Right atrium auricular region (tissue), 2 donors: Measurements from ENCODE around the gene ZFYVE28. TPM values are rescaled to one million over a fixed set of nuclear protein-coding genes. Genes with fewer than 3 reads are reported as not detected.

Experiments used
- DNase-seq: peaks from one replicate; pipeline ENCODE4 v3.0.0-alpha.2; 2019; ENCODE audit warnings: low spot score
- H3K27ac ChIP-seq, 2 donors: fragments of 200-600 bp; sonication (generic); 1 replicate in 1 of 2; 2 replicates in 1 of 2; pipeline ENCODE4 v1.5.1; 2016 to 2019
- H3K27me3 ChIP-seq, 2 donors: fragments of 200-600 bp; sonication (generic); one replicate each; pipeline versions ENCODE4 v1.5.1 to v1.6.0; 2017 to 2019
- H3K36me3 ChIP-seq: fragments of 200-600 bp; sonication (generic); one replicate; pipeline ENCODE4 v1.5.1; 2016
- H3K4me1 ChIP-seq, 2 donors: fragments of 200-600 bp; sonication (generic); one replicate each; pipeline versions ENCODE4 v1.5.1 to v1.6.0; 2017 to 2019
- H3K4me3 ChIP-seq, 2 donors: fragments of 200-600 bp; sonication (generic); 1 replicate in 1 of 2; 2 replicates in 1 of 2; pipeline ENCODE4 v1.5.1; 2017 to 2019; ENCODE audit warnings: mild to moderate bottlenecking in 1 of 2, moderate library complexity in 1 of 2
- H3K9me3 ChIP-seq, 2 donors: fragments of 200-600 bp; sonication (generic); one replicate each; pipeline ENCODE4 v1.5.1; 2019
- total RNA-seq, 2 donors: library from RNA; depleted of rRNA; stranded (reverse); fragments of >200 nt; gene quantifications; one replicate each; pipeline ENCODE4 v1.1.0, GENCODE V29; 2016
- TF ChIP-seq, protein P1 (sequence below), 2 donors: fragments of 200-600 bp; sonication (generic); IDR thresholded peaks; one replicate each; pipeline ENCODE4 v1.5.1; 2019; ENCODE audit warnings: antibody characterized with exemption in 2 of 2

Gene ZFYVE28
- total RNA-seq, 2 donors from 2014 or later: 3.4 to 6.0 TPM

DNA sequence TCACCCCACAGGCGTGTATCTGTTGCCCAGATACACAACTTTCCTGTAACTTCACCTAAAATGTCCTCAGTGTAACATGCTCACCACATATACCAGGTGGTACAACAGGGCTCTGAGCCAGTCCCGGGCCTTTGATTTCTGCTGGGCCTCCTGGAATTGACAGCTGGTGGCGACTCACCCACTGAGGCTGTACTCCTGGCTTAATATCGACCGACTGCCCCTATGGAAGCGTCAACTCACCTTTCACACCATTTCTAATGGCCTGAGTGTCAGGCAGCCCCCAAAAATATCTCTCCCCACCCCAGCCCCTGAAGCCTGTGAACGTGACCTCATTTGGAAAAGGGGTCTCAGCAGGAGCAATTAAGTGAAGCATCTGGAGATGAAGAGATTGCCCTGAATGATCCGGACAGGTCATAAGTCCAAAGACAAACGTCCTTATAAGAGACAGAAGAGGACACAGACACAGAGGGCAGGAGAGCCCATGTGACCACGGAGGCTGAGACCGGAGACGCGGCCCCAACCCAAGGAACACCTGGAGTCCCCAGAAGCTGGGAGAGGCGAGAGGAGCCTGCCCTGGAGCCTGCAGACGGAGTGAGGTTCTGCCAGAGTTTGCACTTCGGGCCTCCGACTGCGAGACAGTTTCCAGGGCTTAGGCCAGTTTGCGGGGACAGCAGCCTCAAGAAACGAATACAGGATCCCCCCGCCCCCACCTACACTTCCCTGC is 144.0 kb downstream of the ZFYVE28 start:
- DNase-seq: no peak
- Histone ChIP-seq H3K9me3 (no peaks in the 10 kb centered on the region), H3K27ac (no peak overlapping the region), H3K4me3 (no peak overlapping the region), H3K27me3 (no peaks in the 10 kb centered on the region), H3K4me1 (peaks cover 0 to 6% of the 10 kb centered on the region in 2 donors), H3K36me3 (no peaks in the 10 kb centered on the region)
- TF ChIP-seq, protein P1, sequence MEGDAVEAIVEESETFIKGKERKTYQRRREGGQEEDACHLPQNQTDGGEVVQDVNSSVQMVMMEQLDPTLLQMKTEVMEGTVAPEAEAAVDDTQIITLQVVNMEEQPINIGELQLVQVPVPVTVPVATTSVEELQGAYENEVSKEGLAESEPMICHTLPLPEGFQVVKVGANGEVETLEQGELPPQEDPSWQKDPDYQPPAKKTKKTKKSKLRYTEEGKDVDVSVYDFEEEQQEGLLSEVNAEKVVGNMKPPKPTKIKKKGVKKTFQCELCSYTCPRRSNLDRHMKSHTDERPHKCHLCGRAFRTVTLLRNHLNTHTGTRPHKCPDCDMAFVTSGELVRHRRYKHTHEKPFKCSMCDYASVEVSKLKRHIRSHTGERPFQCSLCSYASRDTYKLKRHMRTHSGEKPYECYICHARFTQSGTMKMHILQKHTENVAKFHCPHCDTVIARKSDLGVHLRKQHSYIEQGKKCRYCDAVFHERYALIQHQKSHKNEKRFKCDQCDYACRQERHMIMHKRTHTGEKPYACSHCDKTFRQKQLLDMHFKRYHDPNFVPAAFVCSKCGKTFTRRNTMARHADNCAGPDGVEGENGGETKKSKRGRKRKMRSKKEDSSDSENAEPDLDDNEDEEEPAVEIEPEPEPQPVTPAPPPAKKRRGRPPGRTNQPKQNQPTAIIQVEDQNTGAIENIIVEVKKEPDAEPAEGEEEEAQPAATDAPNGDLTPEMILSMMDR (IDR thresholded peaks at IDR 0.05): no peak

DNA sequence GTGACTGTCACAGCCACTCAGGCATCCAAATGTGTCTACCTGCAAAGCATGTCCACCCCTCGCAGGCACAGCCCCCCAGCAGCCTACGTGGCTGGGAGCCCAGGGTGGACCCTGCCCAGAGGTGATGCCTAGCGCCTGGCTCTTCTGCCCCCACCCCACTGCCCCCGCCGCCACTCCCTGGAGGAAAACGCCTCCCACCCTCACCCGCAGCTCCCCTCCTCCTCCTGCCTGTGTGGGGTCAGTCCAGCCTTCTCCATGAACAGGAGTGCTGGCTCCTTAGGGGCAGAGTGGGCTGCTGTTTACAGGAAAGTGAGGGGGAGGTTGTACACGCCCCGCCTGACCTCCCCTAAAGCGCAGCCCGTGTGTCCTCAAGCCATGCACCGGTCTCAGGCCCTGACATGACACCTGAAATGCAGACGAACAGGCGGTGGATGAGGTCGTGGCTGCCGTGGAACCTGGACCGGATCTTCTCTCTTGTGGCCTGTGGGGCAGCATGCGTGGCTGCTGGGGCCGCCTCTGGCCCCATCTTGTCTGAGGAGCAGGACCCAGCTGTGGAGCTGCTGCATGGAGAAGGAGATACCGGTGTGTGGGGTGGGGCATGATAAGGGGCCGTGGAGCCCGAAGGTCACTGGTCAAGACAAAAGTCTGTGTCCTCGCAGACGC is 144.7 kb downstream of the ZFYVE28 start:
- peaks cover 0 to 13% of the 10 kb centered on the region in 2 donors for H3K4me1 ChIP-seq

DNA sequence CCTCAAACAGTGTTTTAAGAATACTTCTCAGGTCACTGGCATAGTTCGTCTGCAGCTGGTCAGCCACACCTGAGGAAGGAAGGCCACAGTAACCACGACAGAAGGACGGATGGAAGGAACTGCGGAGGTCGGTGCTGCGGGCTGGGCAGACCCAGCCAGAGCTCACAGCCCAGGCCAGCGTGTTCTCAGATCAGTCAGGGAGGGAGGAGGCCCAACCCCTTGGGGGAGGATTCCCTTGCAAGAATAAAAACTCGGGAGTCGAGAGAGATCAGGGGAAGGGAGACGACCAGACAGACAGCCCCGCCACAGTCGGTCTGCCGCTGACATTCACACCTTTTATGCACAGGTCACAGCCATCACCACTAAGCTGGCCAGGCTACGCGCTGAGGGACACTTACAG is 145.2 kb downstream of the ZFYVE28 start:
- Histone ChIP-seq H3K4me1 (peaks cover 0 to 18% of the 10 kb centered on the region in 2 donors), H3K36me3 (no peaks in the 10 kb centered on the region), H3K27ac (no peak overlapping the region), H3K9me3 (no peaks in the 10 kb centered on the region), H3K27me3 (no peaks in the 10 kb centered on the region), H3K4me3 (no peak overlapping the region)
- TF ChIP-seq, protein P1 (IDR thresholded peaks at IDR 0.05): no peak
- DNase-seq: no peak

More for the DNA sequence above, 144.7 kb downstream of the ZFYVE28 start:
- Histone ChIP-seq H3K36me3 (no peaks in the 10 kb centered on the region), H3K9me3 (no peaks in the 10 kb centered on the region), H3K27me3 (no peaks in the 10 kb centered on the region), H3K4me3 (no peak overlapping the region), H3K27ac (no peak overlapping the region)
- TF ChIP-seq, protein P1 (IDR thresholded peaks at IDR 0.05): no peak
- no peak for DNase-seq

DNA sequence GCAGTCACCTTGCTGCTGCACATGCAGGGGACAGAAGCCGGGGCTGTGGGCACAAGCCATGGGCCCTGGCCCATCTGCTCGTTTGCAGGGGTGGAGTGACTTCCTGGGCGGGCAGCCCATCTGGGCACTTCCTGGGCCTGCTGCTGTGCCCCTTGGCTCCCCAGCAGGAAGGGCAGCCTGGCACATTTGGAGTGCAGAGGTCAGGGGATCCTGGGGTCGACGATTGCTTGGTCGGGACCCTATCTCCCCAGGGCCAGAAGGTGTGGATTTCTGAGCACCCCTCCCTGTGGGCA is 145.7 kb downstream of the ZFYVE28 start:
- H3K4me3 ChIP-seq: no peak overlapping the region
- no peaks in the 10 kb centered on the region for H3K27me3 ChIP-seq
- TF ChIP-seq, protein P1 (IDR thresholded peaks at IDR 0.05): no peak
- H3K27ac ChIP-seq: no peak overlapping the region
- no peaks in the 10 kb centered on the region for H3K36me3 ChIP-seq
- peaks cover 0 to 18% of the 10 kb centered on the region in 2 donors for H3K4me1 ChIP-seq
- no peaks in the 10 kb centered on the region for H3K9me3 ChIP-seq
- no peak for DNase-seq

DNA sequence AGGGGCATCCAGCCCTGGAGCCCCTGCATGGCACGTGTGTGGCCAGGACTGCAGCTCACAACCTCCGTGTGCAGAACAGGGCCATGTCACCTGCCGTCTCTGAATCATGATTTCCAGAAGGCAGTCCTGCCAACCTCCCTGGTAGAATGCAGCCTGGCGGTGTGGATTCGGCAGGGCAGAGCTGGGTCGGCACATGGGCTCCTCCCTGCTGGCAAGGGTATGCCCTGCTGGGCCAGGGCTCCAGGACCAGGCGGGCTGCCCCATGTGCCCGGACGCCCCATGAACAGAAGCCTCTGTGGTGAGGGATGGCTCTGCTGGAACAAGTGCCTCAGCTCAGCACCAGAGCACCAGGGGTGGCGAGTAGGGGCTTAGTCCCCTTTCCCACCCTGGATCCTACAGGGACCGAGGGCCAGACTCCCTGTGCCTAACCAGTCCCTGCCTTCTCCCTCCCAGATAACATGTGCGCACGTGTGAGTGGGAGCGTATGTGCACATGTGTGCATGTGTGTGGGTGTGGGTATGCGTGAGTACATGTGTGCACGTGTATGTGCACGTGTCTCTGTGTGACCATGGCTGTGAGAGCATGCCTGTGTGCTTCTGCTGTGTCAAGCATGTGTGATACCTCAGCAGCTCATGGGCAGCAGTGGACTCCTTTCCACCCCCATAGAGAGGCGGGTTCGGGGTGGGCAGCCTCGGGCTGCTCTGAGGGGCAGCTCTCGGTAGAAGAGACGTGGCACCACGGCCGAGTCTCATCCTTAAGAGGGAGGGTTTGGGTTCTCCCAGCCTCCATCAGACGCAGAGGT is 146.2 kb downstream of the ZFYVE28 start:
- no peaks in the 10 kb centered on the region for H3K36me3 ChIP-seq
- no peak for DNase-seq
- H3K9me3 ChIP-seq: no peaks in the 10 kb centered on the region
- H3K4me3 ChIP-seq: no peak overlapping the region
- H3K4me1 ChIP-seq: peaks cover 0 to 19% of the 10 kb centered on the region in 2 donors
- no peak overlapping the region for H3K27ac ChIP-seq
- TF ChIP-seq, protein P1 (IDR thresholded peaks at IDR 0.05): no peak
- H3K27me3 ChIP-seq: no peaks in the 10 kb centered on the region
